Kidney epithelial cell (primary cell): ENCODE data around the gene GPR160. TPM values are rescaled to one million over a fixed set of nuclear protein-coding genes. Genes with fewer than 3 reads are reported as not detected.
"Not testable (repeated sequence)": the region's sequence is repeated elsewhere in the genome, so short reads cannot be mapped to it uniquely, and the experiment has no call there.

ENCODE experiments used
- DNase-seq: peaks from one replicate; pipeline ENCODE4 v3.0.0-alpha.2; 2010; ENCODE audit warnings: low read depth
- H3K27me3 ChIP-seq: 2 replicates; pipeline ENCODE4 v1.6.0; 2011; ENCODE audit warnings: low read length; ENCODE audit not compliant: control insufficient read depth, insufficient read depth
- H3K36me3 ChIP-seq: 2 replicates; pipeline ENCODE4 v1.5.1; 2011; ENCODE audit warnings: low read length; ENCODE audit not compliant: control insufficient read depth, insufficient read depth
- H3K4me3 ChIP-seq: 2 replicates; pipeline ENCODE4 v1.5.1; 2011; ENCODE audit warnings: low read depth, mild to moderate bottlenecking, control low read depth, low read length
- CTCF ChIP-seq: IDR thresholded peaks from 2 replicates; pipeline ENCODE4 v1.5.1; 2011; ENCODE audit warnings: mild to moderate bottlenecking, moderate library complexity, low read length, control low read depth, inconsistent platforms; ENCODE audit not compliant: insufficient read depth, poor library complexity, severe bottlenecking
- total RNA-seq: library from RNA; depleted of rRNA; stranded (reverse); fragments of >200 nt; gene quantifications from 2 replicates; pipeline ENCODE4 v1.2.3, GENCODE V29; 2015

The GPR160 gene
- total RNA-seq, 1 donor from 2014 or later, result 14.2 TPM

- no peaks in the 10 kb centered on the region for H3K27me3 ChIP-seq
- no peak for TF ChIP-seq CTCF
- no peak for DNase-seq
- no peaks in the 10 kb centered on the region for H3K36me3 ChIP-seq
- no peak overlapping the region for H3K4me3 ChIP-seq
Measured at GRCh38 chr3:170111147-170111771, 73.5 kb downstream of the GPR160 start.

GRCh38 chr3:170114165-170114564, 76.4 kb downstream of the GPR160 start:
- not testable (repeated sequence) for H3K36me3 ChIP-seq, DNase-seq, H3K4me3 ChIP-seq, H3K27me3 ChIP-seq

GRCh38 chr3:170117134-170117533, 79.3 kb downstream of the GPR160 start:
- DNase-seq, result no peak
- H3K27me3 ChIP-seq, result no peaks in the 10 kb centered on the region
- no peak overlapping the region for H3K4me3 ChIP-seq
- TF ChIP-seq CTCF, result peak; percentile 29
- H3K36me3 ChIP-seq, result no peaks in the 10 kb centered on the region

GRCh38 chr3:170128259-170128976, 90.6 kb downstream of the GPR160 start:
- Histone ChIP-seq H3K27me3 (no peaks in the 10 kb centered on the region), H3K4me3 (no peak overlapping the region), H3K36me3 (peaks cover 3% of the 10 kb centered on the region)
- no peak for DNase-seq
- no peak for TF ChIP-seq CTCF

- no peak for TF ChIP-seq CTCF
- H3K27me3 ChIP-seq, result no peaks in the 10 kb centered on the region
- DNase-seq, result no peak
- peaks cover 3% of the 10 kb centered on the region for H3K36me3 ChIP-seq
- H3K4me3 ChIP-seq, result no peak overlapping the region
Measured at GRCh38 chr3:170128977-170129431, 91.2 kb downstream of the GPR160 start.

- Histone ChIP-seq H3K27me3 (no peaks in the 10 kb centered on the region), H3K4me3 (no peak overlapping the region), H3K36me3 (peaks cover 3% of the 10 kb centered on the region)
- DNase-seq, result no peak
- TF ChIP-seq CTCF, result no peak
Measured at GRCh38 chr3:170130532-170130931, 92.7 kb downstream of the GPR160 start.
